GM19240 (cell line): Measurements from ENCODE around the gene IER2.

Experiments
- DNase-seq: peaks from one replicate; pipeline ENCODE4 v3.0.0; 2011; ENCODE audit warnings: low spot score; ENCODE audit not compliant: insufficient read length

Gene IER2

GRCh38 chr19:13118424-13119193 is 31.6 kb upstream of the IER2 start:
- DNase-seq = no peak

- no peak for DNase-seq
Observed at GRCh38 chr19:13119627-13120026, 30.6 kb upstream of the IER2 start.

- DNase-seq = no peak
Observed at GRCh38 chr19:13120031-13120430, 30.2 kb upstream of the IER2 start.

- no peak for DNase-seq
Observed at GRCh38 chr19:13120817-13121216, 29.4 kb upstream of the IER2 start.

GRCh38 chr19:13121551-13122274 is 28.5 kb upstream of the IER2 start:
- DNase-seq = no peak

- no peak for DNase-seq
Observed at GRCh38 chr19:13122275-13122878, 27.8 kb upstream of the IER2 start.

GRCh38 chr19:13122980-13123957 is 26.9 kb upstream of the IER2 start:
- no peak for DNase-seq

GRCh38 chr19:13127051-13127450 is 23.2 kb upstream of the IER2 start:
- no peak for DNase-seq

GRCh38 chr19:13127811-13128575 is 22.2 kb upstream of the IER2 start:
- DNase-seq = no peak

- DNase-seq = no peak
Observed at GRCh38 chr19:13128583-13128982, 21.6 kb upstream of the IER2 start.

- no peak for DNase-seq
Observed at GRCh38 chr19:13129384-13129783, 20.8 kb upstream of the IER2 start.

- DNase-seq = no peak
Observed at GRCh38 chr19:13130886-13131490, 19.2 kb upstream of the IER2 start.

GRCh38 chr19:13132471-13133180 is 17.6 kb upstream of the IER2 start:
- no peak for DNase-seq

GRCh38 chr19:13133241-13133870 is 16.9 kb upstream of the IER2 start:
- no peak for DNase-seq

GRCh38 chr19:13134626-13135025 is 15.6 kb upstream of the IER2 start:
- no peak for DNase-seq

- DNase-seq = no peak
Observed at GRCh38 chr19:13135068-13136062, 14.8 kb upstream of the IER2 start.

GRCh38 chr19:13137290-13137794 is 12.9 kb upstream of the IER2 start:
- no peak for DNase-seq
